GM12878 (cell line): ENCODE results near the gene DERL2.
"Not testable (repeated sequence)": the region's sequence is repeated elsewhere in the genome, so short reads cannot be mapped to it uniquely, and the experiment has no call there.

Source experiments
- ATF3 ChIP-seq: IDR thresholded peaks from 2 replicates; pipeline ENCODE4 v1.6.1; 2011; ENCODE audit warnings: low read depth, mild to moderate bottlenecking, low read length, moderate library complexity, borderline replicate concordance; ENCODE audit errors: extremely low read depth
- BCL11A ChIP-seq: IDR thresholded peaks from 2 replicates; pipeline ENCODE4 v1.6.1; 2011; ENCODE audit warnings: low read depth, low read length
- CHD2 ChIP-seq: IDR thresholded peaks from 2 replicates; pipeline ENCODE4 v1.6.1; 2011; ENCODE audit warnings: low read depth, low read length, improper control_type of control experiment, borderline replicate concordance
- CREB1 ChIP-seq: IDR thresholded peaks from 2 replicates; pipeline ENCODE4 v1.6.1; 2012; ENCODE audit warnings: low read depth, mild to moderate bottlenecking, inconsistent platforms
- CTCF ChIP-seq, 3 experiments: IDR thresholded peaks in 2 of 3; conservative IDR thresholded peaks in 1 of 3; 2 replicates each; pipeline ENCODE4 v1.5.1; 2011; ENCODE audit warnings: low read depth in 3 of 3, low read length in 3 of 3, mild to moderate bottlenecking in 3 of 3, control low read depth in 2 of 3, moderate library complexity in 2 of 3, inconsistent platforms in 1 of 3, mixed read lengths in 1 of 3; ENCODE audit not compliant: control insufficient read depth in 2 of 3, insufficient read depth in 1 of 3; ENCODE audit errors: extremely low read depth in 1 of 3
- EZH2 ChIP-seq: IDR thresholded peaks from 2 replicates; pipeline ENCODE4 v1.6.1; 2012; ENCODE audit warnings: low read depth, mild to moderate bottlenecking, control low read depth, inconsistent platforms, low read length, borderline replicate concordance; ENCODE audit not compliant: control insufficient read depth
- MEF2A ChIP-seq: IDR thresholded peaks from 2 replicates; pipeline ENCODE4 v1.6.1; 2011; ENCODE audit warnings: low read depth, mild to moderate bottlenecking, low read length, moderate library complexity; ENCODE audit not compliant: insufficient read depth
- MYC ChIP-seq: IDR thresholded peaks from 2 replicates; pipeline ENCODE4 v1.6.1; 2011; ENCODE audit warnings: mild to moderate bottlenecking, low read length, moderate library complexity, inconsistent platforms; ENCODE audit not compliant: insufficient read depth, insufficient replicate concordance, insufficient read length, severe bottlenecking
- REST ChIP-seq: IDR thresholded peaks from 2 replicates; pipeline ENCODE4 v1.6.1; 2012; ENCODE audit warnings: mild to moderate bottlenecking, low read depth, low read length
- SREBF2 ChIP-seq: IDR thresholded peaks from 2 replicates; pipeline ENCODE4 v1.6.1; 2012; ENCODE audit warnings: mild to moderate bottlenecking, low read length
- TAF1 ChIP-seq: IDR thresholded peaks from 2 replicates; pipeline ENCODE4 v1.6.1; 2011; ENCODE audit warnings: mild to moderate bottlenecking, low read depth, low read length, borderline replicate concordance
- TCF7 ChIP-seq: IDR thresholded peaks from 2 replicates; pipeline ENCODE4 v1.6.1; 2014; ENCODE audit warnings: antibody characterized with exemption, borderline replicate concordance

- not testable (repeated sequence) for TF ChIP-seq REST; ATF3; CTCF (IDR thresholded peaks at IDR 0.05 in 2 of 3, conservative IDR thresholded peaks at IDR 0.05 in 1 of 3; ENCODE audit: control insufficient read depth in 2 of 3, extremely low read depth in 1 of 3, insufficient read depth in 1 of 3, low read depth in 3 of 3, low read length in 3 of 3); CHD2; BCL11A; MEF2A; TCF7; MYC; SREBF2; EZH2; CREB1; TAF1
Observed at GRCh38 chr17:5435781-5436315, 50.1 kb downstream of the DERL2 start.
